Measurements from ENCODE around the gene PAAF1.
A peak's percentile ranks its signal among the peaks of the same experiment; 100 is the strongest.

The PAAF1 gene

DNA sequence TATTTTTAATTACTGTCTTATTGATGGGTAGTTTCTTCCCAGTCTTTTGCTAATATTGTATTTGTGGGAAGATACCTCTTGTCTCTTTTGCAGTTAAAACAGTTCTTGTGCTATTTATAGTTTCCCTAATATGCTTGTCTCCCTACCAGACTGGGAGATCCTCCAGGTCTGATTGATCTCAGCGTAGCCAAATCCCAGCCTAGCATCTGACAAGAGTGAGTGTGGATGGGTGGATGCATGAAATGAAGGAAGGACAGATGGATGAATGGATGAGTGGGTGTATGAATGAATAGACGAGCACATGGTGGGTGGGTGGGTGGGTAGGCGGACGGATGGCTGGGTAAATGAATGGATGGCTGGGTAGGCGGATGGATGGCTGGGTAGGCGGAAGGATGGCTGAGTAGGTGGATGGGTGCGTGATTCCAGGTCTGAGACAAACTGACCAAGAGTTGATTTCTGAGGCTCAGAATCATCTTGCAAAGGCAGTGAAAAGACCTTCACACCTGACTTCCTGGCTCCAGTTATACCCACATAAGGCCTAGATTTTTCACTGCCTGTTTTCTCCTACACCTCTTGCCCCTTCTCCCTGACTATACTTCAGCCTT is 85.4 kb downstream of the PAAF1 start:
- Histone ChIP-seq H3K9me3 (no peaks in the 10 kb centered on the region), H3K27me3 (peaks cover 0 to 5% of the 10 kb centered on the region in 2 donors), H3K4me1 (peaks cover 0 to 10% (median 6%) of the 10 kb centered on the region in 4 donors), H3K4me3 (no peak overlapping the region), H3K27ac (no peak overlapping the region), H3K36me3 (no peaks in the 10 kb centered on the region)
- DNase-seq, result no peak
- intact Hi-C loops (cut with DNase I; ENCODE audit: low total_unique reads), result loop anchor here (10.0 kb wide), 2 partner anchors 63 to 213 kb away; partner anchors contain the start of genes C2CD3 and PPME1
- TF ChIP-seq, protein P1, sequence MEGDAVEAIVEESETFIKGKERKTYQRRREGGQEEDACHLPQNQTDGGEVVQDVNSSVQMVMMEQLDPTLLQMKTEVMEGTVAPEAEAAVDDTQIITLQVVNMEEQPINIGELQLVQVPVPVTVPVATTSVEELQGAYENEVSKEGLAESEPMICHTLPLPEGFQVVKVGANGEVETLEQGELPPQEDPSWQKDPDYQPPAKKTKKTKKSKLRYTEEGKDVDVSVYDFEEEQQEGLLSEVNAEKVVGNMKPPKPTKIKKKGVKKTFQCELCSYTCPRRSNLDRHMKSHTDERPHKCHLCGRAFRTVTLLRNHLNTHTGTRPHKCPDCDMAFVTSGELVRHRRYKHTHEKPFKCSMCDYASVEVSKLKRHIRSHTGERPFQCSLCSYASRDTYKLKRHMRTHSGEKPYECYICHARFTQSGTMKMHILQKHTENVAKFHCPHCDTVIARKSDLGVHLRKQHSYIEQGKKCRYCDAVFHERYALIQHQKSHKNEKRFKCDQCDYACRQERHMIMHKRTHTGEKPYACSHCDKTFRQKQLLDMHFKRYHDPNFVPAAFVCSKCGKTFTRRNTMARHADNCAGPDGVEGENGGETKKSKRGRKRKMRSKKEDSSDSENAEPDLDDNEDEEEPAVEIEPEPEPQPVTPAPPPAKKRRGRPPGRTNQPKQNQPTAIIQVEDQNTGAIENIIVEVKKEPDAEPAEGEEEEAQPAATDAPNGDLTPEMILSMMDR (IDR thresholded peaks at IDR 0.05), result no peak

- TF ChIP-seq, protein P1 (IDR thresholded peaks at IDR 0.05), result no peak
- no peaks in the 10 kb centered on the region for H3K9me3 ChIP-seq
- no peak overlapping the region for H3K4me3 ChIP-seq
- no peak overlapping the region for H3K27ac ChIP-seq
- H3K27me3 ChIP-seq, result no peaks in the 10 kb centered on the region
- DNase-seq, result peak in 1 of 2 donors; percentile 17
- H3K36me3 ChIP-seq, result no peaks in the 10 kb centered on the region
- H3K4me1 ChIP-seq, result peaks cover 0 to 10% (median 6%) of the 10 kb centered on the region in 4 donors
- intact Hi-C loops (cut with DNase I; ENCODE audit: low total_unique reads), result loop anchor here (10.0 kb wide), 2 partner anchors 61 to 211 kb away; partner anchors contain the start of genes C2CD3 and PPME1
Observed at GRCh38 chr11:73963861-73964260, 87.1 kb downstream of the PAAF1 start.

- Histone ChIP-seq H3K4me1 (peaks cover 0 to 10% (median 6%) of the 10 kb centered on the region in 4 donors), H3K36me3 (no peaks in the 10 kb centered on the region), H3K9me3 (no peaks in the 10 kb centered on the region), H3K27ac (no peak overlapping the region), H3K27me3 (no peaks in the 10 kb centered on the region), H3K4me3 (no peak overlapping the region)
- intact Hi-C loops (cut with DNase I; ENCODE audit: low total_unique reads), result loop anchor here (10.0 kb wide), 2 partner anchors 60 to 210 kb away; partner anchors contain the start of genes C2CD3 and PPME1
- DNase-seq, result peak in 1 of 2 donors; percentile 43
- TF ChIP-seq, protein P1 (IDR thresholded peaks at IDR 0.05), result no peak
Observed at GRCh38 chr11:73965076-73965763, 88.4 kb downstream of the PAAF1 start.

DNA sequence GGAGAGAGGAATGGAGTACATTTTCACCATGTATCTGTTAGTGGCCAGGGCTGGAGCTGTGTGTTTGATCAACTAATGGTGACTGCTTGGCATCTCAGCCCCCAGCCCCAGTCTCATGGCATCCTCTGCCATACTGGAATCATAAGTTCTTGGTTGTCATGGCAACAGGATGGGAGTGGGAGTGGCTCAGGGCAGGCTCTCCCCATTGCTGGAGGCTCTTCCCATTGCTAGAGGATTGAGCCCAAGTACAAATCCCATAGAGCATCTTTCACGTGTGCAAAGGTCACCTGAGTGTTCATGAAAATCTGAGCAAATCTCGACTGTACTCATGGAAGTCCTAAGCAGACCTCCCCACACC is 88.9 kb downstream of the PAAF1 start:
- TF ChIP-seq, protein P1 (IDR thresholded peaks at IDR 0.05), result no peak
- no peaks in the 10 kb centered on the region for H3K9me3 ChIP-seq
- intact Hi-C loops (cut with DNase I; ENCODE audit: low total_unique reads), result loop anchor here (10.0 kb wide), 2 partner anchors 59 to 209 kb away; partner anchors contain the start of genes C2CD3 and PPME1

DNA sequence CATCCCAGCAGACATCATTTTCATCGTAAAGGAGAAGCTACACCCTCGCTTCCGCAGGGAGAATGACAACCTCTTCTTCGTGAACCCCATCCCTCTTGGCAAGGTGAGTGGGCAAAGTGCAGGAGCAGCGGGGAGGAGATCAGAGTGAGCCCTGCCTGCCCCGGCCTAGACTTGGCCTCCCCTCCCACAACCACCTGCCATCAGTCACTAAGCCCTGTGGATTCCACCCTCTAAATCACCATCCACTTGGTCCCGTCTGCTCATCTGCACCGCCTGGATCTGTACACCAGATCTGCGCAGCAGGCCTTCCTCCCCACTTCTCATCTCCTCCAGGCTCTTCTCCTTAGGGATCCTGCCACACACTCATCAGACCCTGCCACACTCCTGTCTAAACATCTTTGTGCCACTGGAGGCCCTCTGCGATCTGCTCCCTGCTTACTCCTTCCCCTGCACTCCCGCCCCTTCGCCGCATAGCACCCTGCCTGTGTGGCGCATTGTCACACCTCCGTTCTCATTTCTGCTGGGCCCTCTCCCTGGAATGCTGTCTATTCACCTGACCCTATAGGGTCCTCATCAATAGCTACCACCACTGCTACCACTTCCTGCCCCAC is 91.7 kb downstream of the PAAF1 start:
- no peak overlapping the region for H3K4me3 ChIP-seq
- no peaks in the 10 kb centered on the region for H3K36me3 ChIP-seq
- intact Hi-C loops (cut with DNase I; ENCODE audit: low total_unique reads), result loop anchor here (10.0 kb wide), 2 partner anchors 56 to 206 kb away; partner anchors contain the start of genes C2CD3 and PPME1
- H3K4me1 ChIP-seq, result peaks cover 0 to 10% (median 6%) of the 10 kb centered on the region in 4 donors
- TF ChIP-seq, protein P1 (IDR thresholded peaks at IDR 0.05), result no peak
- H3K9me3 ChIP-seq, result no peaks in the 10 kb centered on the region
- no peak overlapping the region for H3K27ac ChIP-seq
- no peak for DNase-seq
- no peaks in the 10 kb centered on the region for H3K27me3 ChIP-seq

More for the DNA sequence above, 88.9 kb downstream of the PAAF1 start:
- no peak for DNase-seq
- no peak overlapping the region for H3K27ac ChIP-seq
- H3K27me3 ChIP-seq, result no peaks in the 10 kb centered on the region
- no peak overlapping the region for H3K4me3 ChIP-seq
- no peaks in the 10 kb centered on the region for H3K36me3 ChIP-seq
- peaks cover 0 to 10% (median 6%) of the 10 kb centered on the region in 4 donors for H3K4me1 ChIP-seq

Data from tibial artery (tissue), 4 donors.